H54 (cell line): Measurements from ENCODE around the gene WIPF3.
"Not testable (repeated sequence)": the region's sequence is repeated elsewhere in the genome, so short reads cannot be mapped to it uniquely, and the experiment has no call there.

Experiments used
- DNase-seq: peaks from one replicate; pipeline ENCODE4 v3.0.0; 2011; ENCODE audit warnings: low spot score, mixed read lengths; ENCODE audit not compliant: insufficient read length
- FAIRE-seq: peaks from 3 replicates; lab custom pipeline; 2011; peaks lifted over from hg19 to GRCh38; lab: Jason Lieb, UNC
- POLR2A ChIP-seq: IDR thresholded peaks from 2 replicates; pipeline ENCODE4 v1.6.1; 2011; ENCODE audit warnings: low read depth, mild to moderate bottlenecking, low read length

The WIPF3 gene

DNA sequence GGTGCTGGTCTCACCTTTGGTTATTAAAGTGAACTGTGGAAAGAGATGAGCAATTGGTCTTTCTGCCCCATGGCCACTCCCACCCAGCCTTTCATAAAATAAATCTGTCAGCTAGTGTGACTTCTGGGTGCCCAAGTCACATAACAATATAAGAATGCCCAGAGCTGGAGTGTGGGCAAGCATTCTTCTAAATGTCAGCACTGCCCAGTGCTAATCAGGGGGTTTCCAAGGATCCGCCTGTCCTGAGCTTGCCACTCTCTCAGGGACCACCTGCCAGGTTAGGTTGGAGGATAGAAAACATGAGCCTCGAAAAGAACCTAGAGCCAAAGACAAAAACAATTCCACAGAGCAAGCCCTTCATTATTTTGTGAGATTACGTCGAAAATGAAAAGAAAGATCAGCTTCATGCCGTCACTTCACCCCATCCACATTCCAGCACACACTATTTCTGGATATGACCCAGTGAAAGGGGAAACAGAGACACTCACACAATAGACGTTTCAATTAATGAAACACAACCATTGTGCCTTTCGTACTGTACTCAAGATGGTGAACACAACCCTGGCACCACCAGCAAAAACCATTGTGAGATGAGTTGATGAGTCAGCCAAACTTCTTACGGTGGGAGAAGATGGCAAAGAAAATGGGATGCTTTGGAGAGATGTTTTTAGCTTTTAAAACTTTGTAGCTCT is 152.5 kb downstream of the WIPF3 start:
- FAIRE-seq (no peak), DNase-seq (no peak)
- no peak for TF ChIP-seq POLR2A

DNA sequence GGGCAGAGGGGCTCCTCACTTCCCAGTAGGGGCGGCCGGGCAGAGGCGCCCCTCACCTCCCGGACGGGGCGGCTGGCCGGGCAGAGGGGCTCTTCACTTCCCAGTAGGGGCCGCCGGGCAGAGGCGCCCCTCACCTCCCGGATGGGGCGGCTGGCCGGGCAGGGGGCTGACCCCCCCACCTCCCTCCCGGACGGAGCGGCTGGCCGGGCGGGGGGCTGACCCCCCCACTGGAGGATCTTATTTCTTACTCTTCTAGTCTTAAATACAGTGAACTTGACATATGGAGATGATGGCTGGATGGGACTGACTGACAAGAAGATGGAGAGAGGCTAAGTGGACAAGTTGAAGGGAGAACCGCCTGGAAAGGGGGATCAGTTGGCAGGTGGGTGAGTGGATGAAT is 155.3 kb downstream of the WIPF3 start:
- FAIRE-seq, DNase-seq: not testable (repeated sequence)

DNA sequence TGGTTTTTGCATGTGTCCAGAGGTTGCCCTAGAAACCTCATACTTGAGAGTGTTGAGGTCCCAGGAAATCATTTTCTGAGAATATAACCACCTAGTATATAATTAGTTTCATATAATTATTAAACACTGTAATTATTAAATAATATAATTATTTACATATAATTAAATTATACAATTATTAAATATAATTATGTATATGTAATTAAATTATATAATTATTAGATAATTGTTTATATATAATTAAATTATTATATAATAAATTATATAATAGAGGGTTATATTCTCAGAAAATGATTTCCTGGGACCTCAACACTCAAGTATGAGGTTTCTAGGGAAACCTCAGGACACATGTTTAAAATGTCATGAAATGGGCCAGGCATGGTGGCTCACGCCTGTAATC is 155.7 kb downstream of the WIPF3 start:
- FAIRE-seq (no peak), DNase-seq (no peak)
- no peak for TF ChIP-seq POLR2A

DNA sequence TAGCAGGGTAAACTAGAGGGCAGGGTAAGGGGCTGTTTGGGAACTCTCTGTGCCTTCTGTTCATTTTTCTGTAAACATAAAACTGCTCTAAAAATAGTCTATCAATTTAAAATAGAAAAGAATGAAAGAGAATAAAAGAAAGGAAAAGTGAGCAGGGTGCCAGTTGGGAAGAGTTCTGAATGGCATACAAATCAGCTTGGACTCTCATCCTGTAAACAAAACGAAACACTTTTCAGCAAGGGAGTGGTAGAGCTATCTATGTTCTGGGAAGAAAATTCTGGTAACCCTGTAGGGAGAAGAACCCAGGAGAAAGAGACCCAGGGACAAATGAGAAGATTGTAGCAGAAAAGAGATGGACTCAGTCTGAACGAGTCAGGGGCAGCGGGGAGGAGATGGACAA is 158.7 kb downstream of the WIPF3 start:
- FAIRE-seq (no peak), DNase-seq (no peak)
- no peak for TF ChIP-seq POLR2A
